A673 (cell line): ENCODE results near the gene ADRA2C. TPM values are rescaled to one million over a fixed set of nuclear protein-coding genes. Genes with fewer than 3 reads are reported as not detected.

Experiments
- BruUV-seq: library from RNA; stranded (reverse); fragments of 400-500 nt; replicated peaks from 2 replicates; lab custom pipeline; 2021; lab: Mats Ljungman, UMichigan
- CTCF ChIA-PET: fragments of 300-600 bp; sonication (Branson Sonifier 250); formaldehyde crosslinking; loops from one replicate; lab custom pipeline; 2022; ENCODE audit warnings: antibody characterized with exemption; lab: Charles Lee
- POLR2A ChIA-PET: fragments of 300-600 bp; sonication (Branson Sonifier 250); formaldehyde crosslinking; loops from one replicate; lab custom pipeline; 2022; ENCODE audit warnings: antibody characterized with exemption; ENCODE audit not compliant: low non-redundant PET; lab: Charles Lee
- DNase-seq: peaks from one replicate; pipeline ENCODE4 v3.0.0-alpha.2; 2015; ENCODE audit warnings: low spot score
- H3K27ac ChIP-seq: fragments of 200-600 bp; sonication (generic); 2 replicates; pipeline ENCODE4 v1.5.1; 2016; ENCODE audit warnings: mixed run types, low read depth, mild to moderate bottlenecking, mixed read lengths, antibody characterized with exemption, low read length; ENCODE audit not compliant: poor library complexity, severe bottlenecking
- H3K27me3 ChIP-seq: fragments of 200-600 bp; sonication (generic); replicated peaks from 2 replicates; pipeline ENCODE4 v1.6.1; 2017; ENCODE audit warnings: mixed run types, low read depth, mild to moderate bottlenecking, mixed read lengths, antibody characterized with exemption, low read length; ENCODE audit not compliant: insufficient read depth, poor library complexity
- H3K36me3 ChIP-seq: fragments of 200-600 bp; sonication (generic); 2 replicates; pipeline ENCODE4 v1.6.1; 2016; ENCODE audit warnings: mixed run types, mild to moderate bottlenecking, mixed read lengths, antibody characterized with exemption, low read length; ENCODE audit not compliant: insufficient read depth, poor library complexity, severe bottlenecking
- H3K4me1 ChIP-seq: fragments of 200-600 bp; sonication (generic); 2 replicates; pipeline ENCODE4 v1.6.1; 2017; ENCODE audit warnings: mixed run types, mild to moderate bottlenecking, mixed read lengths, antibody characterized with exemption, low read length; ENCODE audit not compliant: insufficient read depth, poor library complexity, severe bottlenecking
- H3K4me3 ChIP-seq: fragments of 200-600 bp; sonication (generic); 2 replicates; pipeline ENCODE4 v1.5.1; 2016; ENCODE audit warnings: low read depth, mixed run types, mild to moderate bottlenecking, mixed read lengths, low read length; ENCODE audit not compliant: poor library complexity, severe bottlenecking
- H3K9me3 ChIP-seq: fragments of 200-600 bp; sonication (generic); 2 replicates; pipeline ENCODE4 v1.6.1; 2016; ENCODE audit warnings: mixed run types, low read depth, mild to moderate bottlenecking, mixed read lengths, antibody characterized with exemption, low read length; ENCODE audit not compliant: poor library complexity, severe bottlenecking
- EZH2 ChIP-seq: fragments of 200-600 bp; sonication (generic); IDR thresholded peaks from 2 replicates; pipeline ENCODE4 v1.6.1; 2017; ENCODE audit warnings: borderline replicate concordance, low read depth, mild to moderate bottlenecking, mixed read lengths, antibody characterized with exemption, low read length; ENCODE audit not compliant: poor library complexity, severe bottlenecking
- intact Hi-C: fragments of 100-400 bp; cut with micrococcal nuclease; formaldehyde crosslinking; loops from one replicate; pipeline ENCODE4 v1.10.0; 2022; ENCODE audit not compliant: unreplicated experiment
- total RNA-seq: library from RNA; stranded (reverse); gene quantifications from 2 replicates; pipeline ENCODE4 v1.2.3, GENCODE V29; 2021
- TF ChIP-seq, protein P1 (sequence below): fragments of 300-800, 200-600 bp; sonication (generic); conservative IDR thresholded peaks from 2 replicates; pipeline ENCODE4 v1.5.1; 2017; ENCODE audit warnings: low read depth, mild to moderate bottlenecking, antibody characterized with exemption, low read length, moderate library complexity, mixed read lengths

Gene ADRA2C
- total RNA-seq, 1 experiment from 2014 or later, result 14.8 TPM

DNA sequence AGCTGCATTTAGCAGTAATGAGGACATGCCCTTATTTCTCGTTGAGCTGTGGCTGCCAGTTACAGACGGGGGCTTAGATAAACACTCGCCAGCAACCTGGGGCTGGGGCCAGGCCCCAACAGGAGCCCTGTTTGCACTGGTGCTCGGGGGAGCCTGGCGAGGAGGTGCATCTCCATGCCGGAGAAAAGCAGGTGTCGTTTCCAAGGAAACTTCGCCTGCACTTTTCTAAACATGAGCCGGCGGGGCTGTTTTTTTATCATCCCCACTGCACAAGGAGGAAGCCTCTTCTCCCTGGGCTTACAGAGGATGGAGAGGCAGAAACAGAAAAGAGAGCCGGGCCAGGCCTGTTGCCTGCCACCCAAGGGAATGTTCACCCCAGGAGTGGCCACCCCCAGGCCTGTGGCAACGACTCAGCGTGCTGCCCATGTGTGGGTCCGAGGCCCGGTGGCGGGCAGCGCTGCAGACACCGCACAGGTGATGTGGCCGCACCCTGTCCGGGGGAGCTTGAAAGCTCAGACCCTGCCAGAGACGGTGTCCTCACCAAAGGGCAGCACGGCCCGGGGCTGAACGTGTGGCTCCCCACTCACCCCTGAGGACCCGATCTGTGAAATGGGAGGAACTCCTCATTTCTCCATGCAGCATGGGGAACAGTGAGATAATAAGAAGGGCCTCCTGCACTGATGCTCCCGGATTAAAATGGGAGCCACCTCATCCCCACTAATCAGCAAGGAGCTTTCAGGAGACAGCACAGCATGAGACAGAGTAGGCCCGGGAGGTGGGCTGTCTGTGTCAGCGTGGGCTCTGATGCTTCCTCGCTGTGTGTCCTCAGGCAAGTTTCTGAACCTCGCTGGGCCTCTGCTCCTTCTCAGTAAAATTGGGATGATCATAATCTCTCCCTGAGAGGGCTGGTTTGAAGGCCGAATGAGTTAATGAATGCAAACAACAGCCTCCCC, 33.8 kb upstream of the ADRA2C start:
- intact Hi-C loops, result no loop called here
- POLR2A ChIA-PET, result no interaction called here
- DNase-seq, result no peak
- H3K36me3 ChIP-seq, result no peaks in the 10 kb centered on the region
- H3K27ac ChIP-seq, result no peak overlapping the region
- no peak for TF ChIP-seq EZH2
- TF ChIP-seq, protein P1, sequence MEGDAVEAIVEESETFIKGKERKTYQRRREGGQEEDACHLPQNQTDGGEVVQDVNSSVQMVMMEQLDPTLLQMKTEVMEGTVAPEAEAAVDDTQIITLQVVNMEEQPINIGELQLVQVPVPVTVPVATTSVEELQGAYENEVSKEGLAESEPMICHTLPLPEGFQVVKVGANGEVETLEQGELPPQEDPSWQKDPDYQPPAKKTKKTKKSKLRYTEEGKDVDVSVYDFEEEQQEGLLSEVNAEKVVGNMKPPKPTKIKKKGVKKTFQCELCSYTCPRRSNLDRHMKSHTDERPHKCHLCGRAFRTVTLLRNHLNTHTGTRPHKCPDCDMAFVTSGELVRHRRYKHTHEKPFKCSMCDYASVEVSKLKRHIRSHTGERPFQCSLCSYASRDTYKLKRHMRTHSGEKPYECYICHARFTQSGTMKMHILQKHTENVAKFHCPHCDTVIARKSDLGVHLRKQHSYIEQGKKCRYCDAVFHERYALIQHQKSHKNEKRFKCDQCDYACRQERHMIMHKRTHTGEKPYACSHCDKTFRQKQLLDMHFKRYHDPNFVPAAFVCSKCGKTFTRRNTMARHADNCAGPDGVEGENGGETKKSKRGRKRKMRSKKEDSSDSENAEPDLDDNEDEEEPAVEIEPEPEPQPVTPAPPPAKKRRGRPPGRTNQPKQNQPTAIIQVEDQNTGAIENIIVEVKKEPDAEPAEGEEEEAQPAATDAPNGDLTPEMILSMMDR, result no peak
- H3K4me3 ChIP-seq, result no peak overlapping the region
- BruUV-seq, result no TSS peak
- CTCF ChIA-PET, result no interaction called here
- H3K4me1 ChIP-seq, result peaks cover 7% of the 10 kb centered on the region
- H3K9me3 ChIP-seq, result no peaks in the 10 kb centered on the region
- no peaks in the 10 kb centered on the region for H3K27me3 ChIP-seq

DNA sequence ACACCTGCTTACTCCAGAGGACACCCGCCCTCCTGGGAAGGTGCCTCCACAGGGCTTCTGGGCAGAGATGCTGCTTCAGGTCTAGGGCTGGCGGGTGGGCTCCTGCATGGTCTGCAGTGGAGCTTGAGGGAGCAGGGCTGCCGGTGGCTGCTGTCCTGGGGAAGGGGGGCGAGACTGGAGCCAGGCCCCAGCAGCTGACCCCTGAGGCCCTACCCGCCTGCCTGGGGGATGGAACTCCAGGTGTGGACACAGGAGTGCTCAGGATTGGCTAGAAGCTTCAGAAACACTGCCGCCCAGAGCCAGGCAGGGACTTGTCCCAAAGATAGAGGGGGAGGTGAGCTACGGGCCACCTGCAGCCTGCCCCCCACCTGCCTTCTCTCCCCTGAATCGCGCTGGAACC, 33.0 kb upstream of the ADRA2C start:
- Histone ChIP-seq H3K4me1 (peaks cover 1% of the 10 kb centered on the region), H3K27ac (no peak overlapping the region), H3K27me3 (no peaks in the 10 kb centered on the region), H3K36me3 (no peaks in the 10 kb centered on the region), H3K4me3 (no peak overlapping the region), H3K9me3 (no peaks in the 10 kb centered on the region)
- no peak for DNase-seq
- ChIA-PET CTCF (no interaction called here), POLR2A (no interaction called here)
- no TSS peak for BruUV-seq
- intact Hi-C loops, result no loop called here
- TF ChIP-seq, protein P1, result no peak
- TF ChIP-seq EZH2, result no peak

DNA sequence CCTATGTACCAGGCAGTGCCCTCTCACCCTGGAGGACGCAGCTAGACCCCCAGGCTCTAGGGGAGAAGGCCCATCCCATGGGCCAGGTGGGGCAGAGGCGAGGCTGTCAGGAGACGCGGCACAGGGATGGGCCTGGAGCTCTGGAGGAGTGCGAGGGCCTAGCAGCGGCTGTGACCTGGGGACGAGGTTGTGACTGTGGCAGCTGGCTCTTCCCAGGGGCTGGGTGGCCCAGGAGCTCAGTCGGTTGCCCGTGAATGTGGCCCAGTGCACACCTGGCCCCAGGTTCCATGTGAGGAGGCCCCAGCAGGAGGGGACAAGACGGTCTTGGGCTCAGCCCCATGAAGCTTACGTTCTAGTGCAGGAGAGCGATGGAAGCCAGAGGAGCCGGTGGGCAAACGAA, 31.0 kb upstream of the ADRA2C start:
- POLR2A ChIA-PET, result no interaction called here
- H3K9me3 ChIP-seq, result no peaks in the 10 kb centered on the region

More for the DNA sequence above, 31.0 kb upstream of the ADRA2C start:
- Histone ChIP-seq H3K4me1 (no peaks in the 10 kb centered on the region), H3K4me3 (no peak overlapping the region), H3K27ac (no peak overlapping the region), H3K36me3 (no peaks in the 10 kb centered on the region), H3K27me3 (no peaks in the 10 kb centered on the region)
- no peak for DNase-seq
- CTCF ChIA-PET, result no interaction called here
- TF ChIP-seq, protein P1, result no peak
- TF ChIP-seq EZH2, result no peak
- BruUV-seq, result no TSS peak
- intact Hi-C loops, result no loop called here
